CD4-positive, CD25-positive, alpha-beta regulatory T cell (primary cell): ENCODE data around the gene MASP2. TPM values are rescaled to one million over a fixed set of nuclear protein-coding genes. Genes with fewer than 3 reads are reported as not detected.

Experiments
- ATAC-seq, 2 donors: fragments of 150-1000 bp; cut with Tn5 transposase; one replicate each; pipeline ENCODE4 v1.10.0; 2021; ENCODE audit warnings: low read depth in 2 of 2, moderate number of reproducible peaks in 2 of 2, moderate library complexity in 1 of 2
- DNase-seq, 3 donors: peaks; one replicate each; pipeline versions ENCODE4 v3.0.0 to v3.0.0-alpha.2; 2012 to 2022; ENCODE audit warnings: mixed read lengths in 1 of 3
- H3K27ac ChIP-seq: one replicate; pipeline ENCODE4 v1.7.0; 2013; ENCODE audit warnings: mild to moderate bottlenecking, low read length; ENCODE audit not compliant: insufficient read depth, poor library complexity, severe bottlenecking
- H3K27me3 ChIP-seq: one replicate; pipeline ENCODE4 v1.7.0; 2013; ENCODE audit warnings: low read length; ENCODE audit not compliant: control insufficient read depth, insufficient read depth
- H3K36me3 ChIP-seq: one replicate; pipeline ENCODE4 v1.7.0; 2013; ENCODE audit warnings: mild to moderate bottlenecking, low read length, moderate library complexity; ENCODE audit not compliant: control insufficient read depth, insufficient read depth
- H3K4me1 ChIP-seq: 2 replicates; pipeline ENCODE4 v1.7.0; 2013; ENCODE audit warnings: mild to moderate bottlenecking, low read length; ENCODE audit not compliant: insufficient read depth, control insufficient read depth, poor library complexity, severe bottlenecking
- H3K4me3 ChIP-seq: one replicate; pipeline ENCODE4 v1.7.0; 2013; ENCODE audit warnings: low read depth, mild to moderate bottlenecking, low read length, moderate library complexity
- H3K9me3 ChIP-seq, 2 experiments: 1 replicate in 1 of 2; 2 replicates in 1 of 2; pipeline ENCODE4 v1.7.0; 2013; ENCODE audit warnings: low read length in 2 of 2, mild to moderate bottlenecking in 1 of 2, moderate library complexity in 1 of 2; ENCODE audit not compliant: control insufficient read depth in 2 of 2
- H3K27ac Mint-ChIP-seq, 3 donors: one replicate each; pipeline ENCODE4 v1.8.0; 2020 to 2022; ENCODE audit warnings: mild to moderate bottlenecking in 3 of 3, mixed read lengths in 3 of 3, moderate library complexity in 2 of 3
- H3K27me3 Mint-ChIP-seq: one replicate; pipeline ENCODE4 v1.8.0; 2022; ENCODE audit warnings: mild to moderate bottlenecking, mixed read lengths
- H3K36me3 Mint-ChIP-seq: one replicate; pipeline ENCODE4 v1.8.0; 2020; ENCODE audit warnings: mixed read lengths
- H3K4me1 Mint-ChIP-seq, 4 donors: one replicate each; pipeline ENCODE4 v1.8.0; 2020 to 2022; ENCODE audit warnings: mixed read lengths in 4 of 4, mild to moderate bottlenecking in 1 of 4
- H3K4me3 Mint-ChIP-seq, 4 donors: one replicate each; pipeline ENCODE4 v1.8.0; 2020 to 2022; ENCODE audit warnings: mild to moderate bottlenecking in 4 of 4, mixed read lengths in 4 of 4, moderate library complexity in 3 of 4
- H3K9me3 Mint-ChIP-seq, 7 donors: one replicate each; pipeline ENCODE4 v1.8.0; 2020 to 2022; ENCODE audit warnings: mixed read lengths in 7 of 7, mild to moderate bottlenecking in 3 of 7, moderate library complexity in 2 of 7
- polyA plus RNA-seq, 4 donors: library from polyadenylated mRNA; unstranded; fragments of 300-500 nt; fragmentation: Illumina TruSeq; gene quantifications; one replicate each; pipeline ENCODE4 v1.2.3, GENCODE V29; 2021
- total RNA-seq: library from RNA; stranded (reverse); gene quantifications from one replicate; pipeline ENCODE4 v1.2.3, GENCODE V29; 2022

Gene MASP2
- total and polyA plus RNA-seq, 5 donors from 2014 or later, result 0.15 to 0.29 TPM; not detected in 3

GRCh38 chr1:11027316-11027715, 19.7 kb downstream of the MASP2 start:
- peaks cover 31% of the 10 kb centered on the region for H3K36me3 Mint-ChIP-seq
- Histone ChIP-seq H3K36me3 (peaks cover 52% of the 10 kb centered on the region), H3K27me3 (no peaks in the 10 kb centered on the region)

GRCh38 chr1:11026903-11027302, 20.1 kb downstream of the MASP2 start:
- no peak for DNase-seq
- Mint-ChIP-seq H3K4me1 (peaks cover 4 to 32% (median 16%) of the 10 kb centered on the region in 4 donors), H3K36me3 (peaks cover 35% of the 10 kb centered on the region), H3K27me3 (no peaks in the 10 kb centered on the region), H3K4me3 (no peak overlapping the region), H3K27ac (peak overlapping the region in 2 of 3 donors; percentile 4 to 13), H3K9me3 (no peaks in the 10 kb centered on the region)
- no peak for ATAC-seq
- no peak overlapping the region for H3K27ac ChIP-seq
- H3K36me3 ChIP-seq, result peaks cover 56% of the 10 kb centered on the region
- no peaks in the 10 kb centered on the region for H3K4me1 ChIP-seq
- H3K27me3 ChIP-seq, result no peaks in the 10 kb centered on the region
- H3K9me3 ChIP-seq, result no peaks in the 10 kb centered on the region
- no peak overlapping the region for H3K4me3 ChIP-seq

More at GRCh38 chr1:11027316-11027715, 19.7 kb downstream of the MASP2 start:
- Mint-ChIP-seq H3K4me3 (no peak overlapping the region), H3K27me3 (no peaks in the 10 kb centered on the region), H3K4me1 (peaks cover 0 to 29% (median 15%) of the 10 kb centered on the region in 4 donors), H3K27ac (no peak overlapping the region), H3K9me3 (no peaks in the 10 kb centered on the region)
- no peaks in the 10 kb centered on the region for H3K9me3 ChIP-seq
- no peak overlapping the region for H3K27ac ChIP-seq
- ATAC-seq, result no peak
- no peaks in the 10 kb centered on the region for H3K4me1 ChIP-seq
- H3K4me3 ChIP-seq, result no peak overlapping the region
- DNase-seq, result no peak

GRCh38 chr1:11026052-11026451, 21.0 kb downstream of the MASP2 start:
- H3K9me3 ChIP-seq, result no peaks in the 10 kb centered on the region
- H3K27ac Mint-ChIP-seq, result peak overlapping the region in 1 of 3 donors; percentile 13
- no peaks in the 10 kb centered on the region for H3K27me3 ChIP-seq
- H3K27me3 Mint-ChIP-seq, result no peaks in the 10 kb centered on the region
- no peak overlapping the region for H3K27ac ChIP-seq
- H3K36me3 Mint-ChIP-seq, result peaks cover 37% of the 10 kb centered on the region
- no peak for DNase-seq
- no peak overlapping the region for H3K4me3 ChIP-seq
- H3K4me3 Mint-ChIP-seq, result no peak overlapping the region
- peaks cover 6 to 34% (median 16%) of the 10 kb centered on the region in 4 donors for H3K4me1 Mint-ChIP-seq
- H3K36me3 ChIP-seq, result peaks cover 64% of the 10 kb centered on the region
- H3K4me1 ChIP-seq, result no peaks in the 10 kb centered on the region
- no peaks in the 10 kb centered on the region for H3K9me3 Mint-ChIP-seq
- no peak for ATAC-seq

- no peaks in the 10 kb centered on the region for H3K27me3 Mint-ChIP-seq
- peaks cover 37% of the 10 kb centered on the region for H3K36me3 Mint-ChIP-seq
- Histone ChIP-seq H3K4me3 (no peak overlapping the region), H3K4me1 (no peaks in the 10 kb centered on the region), H3K27ac (no peak overlapping the region), H3K27me3 (no peaks in the 10 kb centered on the region), H3K36me3 (peaks cover 68% of the 10 kb centered on the region), H3K9me3 (no peaks in the 10 kb centered on the region)
- no peak overlapping the region for H3K4me3 Mint-ChIP-seq
- H3K9me3 Mint-ChIP-seq, result no peaks in the 10 kb centered on the region
- H3K4me1 Mint-ChIP-seq, result peaks cover 6 to 34% (median 16%) of the 10 kb centered on the region in 4 donors
- no peak for DNase-seq
- no peak overlapping the region for H3K27ac Mint-ChIP-seq
- ATAC-seq, result no peak
These were observed 21.4 kb downstream of the MASP2 start for GRCh38 chr1:11025618-11026017.

DNA sequence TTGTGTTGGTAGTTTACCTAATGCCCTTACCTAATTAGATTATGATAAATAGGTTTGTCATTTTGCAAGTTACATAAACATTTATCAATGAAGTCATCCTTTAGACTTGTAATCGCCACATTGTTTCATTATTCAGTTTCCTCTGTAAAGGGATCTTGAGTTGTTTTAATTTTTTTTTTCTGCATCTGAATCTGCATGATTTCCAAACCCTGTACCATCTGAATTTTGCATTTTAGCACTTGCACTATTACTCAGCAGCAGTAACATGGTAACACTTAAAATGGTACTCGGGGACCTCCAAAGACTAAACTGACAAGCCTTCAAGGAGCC, 22.2 kb downstream of the MASP2 start:
- peak overlapping the region in 1 of 4 donors; percentile 29 for H3K4me3 Mint-ChIP-seq
- peaks cover 6 to 34% (median 16%) of the 10 kb centered on the region in 4 donors for H3K4me1 Mint-ChIP-seq
- H3K27ac Mint-ChIP-seq, result peak overlapping the region in 1 of 3 donors; percentile 52
- Histone ChIP-seq H3K27me3 (no peaks in the 10 kb centered on the region), H3K36me3 (peaks cover 73% of the 10 kb centered on the region), H3K4me1 (no peaks in the 10 kb centered on the region), H3K27ac (no peak overlapping the region), H3K9me3 (no peaks in the 10 kb centered on the region), H3K4me3 (no peak overlapping the region)
- peaks cover 37% of the 10 kb centered on the region for H3K36me3 Mint-ChIP-seq
- no peaks in the 10 kb centered on the region for H3K27me3 Mint-ChIP-seq
- ATAC-seq (no peak), DNase-seq (no peak)
- H3K9me3 Mint-ChIP-seq, result no peaks in the 10 kb centered on the region

GRCh38 chr1:11024154-11024873, 22.7 kb downstream of the MASP2 start:
- H3K27me3 Mint-ChIP-seq, result no peaks in the 10 kb centered on the region
- Histone ChIP-seq H3K9me3 (no peaks in the 10 kb centered on the region), H3K4me3 (no peak overlapping the region), H3K4me1 (no peaks in the 10 kb centered on the region), H3K27ac (no peak overlapping the region), H3K27me3 (no peaks in the 10 kb centered on the region), H3K36me3 (peaks cover 73% of the 10 kb centered on the region)
- no peak overlapping the region for H3K27ac Mint-ChIP-seq
- H3K4me1 Mint-ChIP-seq, result peaks cover 6 to 34% (median 16%) of the 10 kb centered on the region in 4 donors
- H3K36me3 Mint-ChIP-seq, result peaks cover 37% of the 10 kb centered on the region
- ATAC-seq (no peak), DNase-seq (no peak)
- peak overlapping the region in 1 of 4 donors; percentile 29 for H3K4me3 Mint-ChIP-seq
- H3K9me3 Mint-ChIP-seq, result no peaks in the 10 kb centered on the region

DNA sequence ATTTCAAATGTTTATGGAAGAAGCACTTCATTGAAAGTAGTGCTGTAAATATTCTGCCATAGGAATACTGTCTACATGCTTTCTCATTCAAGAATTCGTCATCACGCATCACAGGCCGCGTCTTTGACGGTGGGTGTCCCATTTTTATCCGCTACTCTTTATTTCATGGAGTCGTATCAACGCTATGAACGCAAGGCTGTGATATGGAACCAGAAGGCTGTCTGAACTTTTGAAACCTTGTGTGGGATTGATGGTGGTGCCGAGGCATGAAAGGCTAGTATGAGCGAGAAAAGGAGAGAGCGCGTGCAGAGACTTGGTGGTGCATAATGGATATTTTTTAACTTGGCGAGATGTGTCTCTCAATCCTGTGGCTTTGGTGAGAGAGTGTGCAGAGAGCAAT, 23.8 kb downstream of the MASP2 start:
- Mint-ChIP-seq H3K27ac (peak overlapping the region in 1 of 3 donors; percentile 3), H3K4me3 (peak overlapping the region in 2 of 4 donors; percentile 3 to 15), H3K4me1 (peaks cover 14 to 42% (median 24%) of the 10 kb centered on the region in 4 donors), H3K27me3 (no peaks in the 10 kb centered on the region), H3K9me3 (no peaks in the 10 kb centered on the region), H3K36me3 (peaks cover 43% of the 10 kb centered on the region)
- H3K36me3 ChIP-seq, result peaks cover 84% of the 10 kb centered on the region
- no peaks in the 10 kb centered on the region for H3K4me1 ChIP-seq
- DNase-seq (no peak), ATAC-seq (no peak)
- H3K4me3 ChIP-seq, result no peak overlapping the region
- no peaks in the 10 kb centered on the region for H3K9me3 ChIP-seq
- H3K27ac ChIP-seq, result no peak overlapping the region
- H3K27me3 ChIP-seq, result no peaks in the 10 kb centered on the region

GRCh38 chr1:11019971-11020370, 27.1 kb downstream of the MASP2 start:
- ATAC-seq (no peak), DNase-seq (no peak)
- Histone ChIP-seq H3K27me3 (no peaks in the 10 kb centered on the region), H3K4me3 (no peak overlapping the region), H3K36me3 (peaks cover 89% of the 10 kb centered on the region), H3K27ac (no peak overlapping the region), H3K9me3 (no peaks in the 10 kb centered on the region), H3K4me1 (peaks cover 21% of the 10 kb centered on the region)
- no peak overlapping the region for H3K27ac Mint-ChIP-seq
- no peaks in the 10 kb centered on the region for H3K27me3 Mint-ChIP-seq
- no peaks in the 10 kb centered on the region for H3K9me3 Mint-ChIP-seq
- H3K36me3 Mint-ChIP-seq, result peaks cover 44% of the 10 kb centered on the region
- H3K4me3 Mint-ChIP-seq, result no peak overlapping the region
- peaks cover 14 to 54% (median 32%) of the 10 kb centered on the region in 4 donors for H3K4me1 Mint-ChIP-seq
